GM13977 (cell line): ENCODE measurements around the gene AR.
"Not testable (repeated sequence)": the region's sequence is repeated elsewhere in the genome, so short reads cannot be mapped to it uniquely, and the experiment has no call there.

Source experiments
- DNase-seq: peaks from one replicate; pipeline ENCODE4 v3.0.0; 2012; ENCODE audit warnings: low spot score
- in situ Hi-C: fragments of 300-500 bp; cut with MboI; formaldehyde crosslinking; loops from one replicate; pipeline ENCODE4 v1.12.0; 2022; ENCODE audit warnings: low sequenced_read_pairs, low pct_unique_long_range_greater_than_20kb, mixed read lengths, inconsistent platforms; ENCODE audit not compliant: unreplicated experiment
- TF ChIP-seq, protein P1 (sequence below): IDR thresholded peaks from 2 replicates; pipeline ENCODE4 v1.5.1; 2012; ENCODE audit warnings: mild to moderate bottlenecking, control low read depth; ENCODE audit not compliant: insufficient read depth; ENCODE audit errors: extremely low read depth, missing control alignments

The AR gene

DNA sequence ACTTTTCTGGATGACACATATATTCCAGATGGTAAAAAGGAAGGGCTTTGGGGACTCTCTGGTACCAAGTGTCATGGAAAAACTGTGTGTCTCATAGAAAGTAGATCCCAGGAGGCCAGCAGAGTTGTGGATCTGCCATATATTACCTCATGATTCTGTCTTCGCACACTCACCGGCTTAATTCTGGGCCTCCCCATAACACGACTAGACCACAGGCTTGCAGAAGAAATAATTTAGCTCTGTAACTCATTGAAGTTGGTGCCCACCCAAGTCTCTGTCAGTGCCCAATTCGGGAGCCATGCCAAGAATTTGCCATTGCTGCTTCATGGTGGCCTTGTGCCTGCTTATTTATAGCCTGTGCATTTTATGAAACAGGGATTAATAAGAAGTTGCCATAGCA lies 104.5 kb downstream of the AR start:
- TF ChIP-seq, protein P1, sequence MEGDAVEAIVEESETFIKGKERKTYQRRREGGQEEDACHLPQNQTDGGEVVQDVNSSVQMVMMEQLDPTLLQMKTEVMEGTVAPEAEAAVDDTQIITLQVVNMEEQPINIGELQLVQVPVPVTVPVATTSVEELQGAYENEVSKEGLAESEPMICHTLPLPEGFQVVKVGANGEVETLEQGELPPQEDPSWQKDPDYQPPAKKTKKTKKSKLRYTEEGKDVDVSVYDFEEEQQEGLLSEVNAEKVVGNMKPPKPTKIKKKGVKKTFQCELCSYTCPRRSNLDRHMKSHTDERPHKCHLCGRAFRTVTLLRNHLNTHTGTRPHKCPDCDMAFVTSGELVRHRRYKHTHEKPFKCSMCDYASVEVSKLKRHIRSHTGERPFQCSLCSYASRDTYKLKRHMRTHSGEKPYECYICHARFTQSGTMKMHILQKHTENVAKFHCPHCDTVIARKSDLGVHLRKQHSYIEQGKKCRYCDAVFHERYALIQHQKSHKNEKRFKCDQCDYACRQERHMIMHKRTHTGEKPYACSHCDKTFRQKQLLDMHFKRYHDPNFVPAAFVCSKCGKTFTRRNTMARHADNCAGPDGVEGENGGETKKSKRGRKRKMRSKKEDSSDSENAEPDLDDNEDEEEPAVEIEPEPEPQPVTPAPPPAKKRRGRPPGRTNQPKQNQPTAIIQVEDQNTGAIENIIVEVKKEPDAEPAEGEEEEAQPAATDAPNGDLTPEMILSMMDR: no peak
- DNase-seq: no peak
- in situ Hi-C loops: no loop called here

DNA sequence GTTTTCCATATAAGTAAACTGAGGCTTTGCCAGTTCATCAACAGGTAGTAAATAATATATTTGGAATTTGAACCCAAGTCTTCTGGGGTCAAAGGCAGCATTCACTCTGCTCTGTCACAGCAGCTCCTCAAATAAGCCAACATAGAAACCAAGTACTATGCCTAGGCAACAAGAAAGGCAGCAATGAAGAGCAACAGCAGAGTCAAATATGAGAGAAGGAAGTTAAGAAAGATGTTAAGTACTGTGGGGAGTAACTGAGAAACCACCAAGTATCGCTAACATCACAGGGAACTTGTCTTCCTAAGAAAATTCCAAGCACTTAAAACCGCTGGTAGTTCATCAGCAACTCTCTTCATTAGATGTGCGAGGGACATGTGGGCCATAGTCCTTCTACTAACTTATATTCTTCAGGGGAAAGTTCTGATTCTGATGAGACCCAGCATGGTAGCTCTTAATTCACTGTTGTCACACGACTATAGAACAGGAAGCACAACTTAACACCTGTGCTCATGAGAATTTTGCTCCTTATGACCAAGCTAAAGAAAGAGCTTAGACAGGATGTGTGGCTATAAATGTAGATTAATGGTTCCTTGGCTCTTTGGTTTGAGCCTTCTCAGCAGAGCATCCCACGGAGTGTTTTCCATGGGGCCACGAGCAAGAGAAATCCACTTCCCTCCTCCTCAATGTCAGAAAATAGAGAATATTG lies 107.8 kb downstream of the AR start:
- in situ Hi-C loops: no loop called here
- TF ChIP-seq, protein P1: no peak
- DNase-seq: no peak

DNA sequence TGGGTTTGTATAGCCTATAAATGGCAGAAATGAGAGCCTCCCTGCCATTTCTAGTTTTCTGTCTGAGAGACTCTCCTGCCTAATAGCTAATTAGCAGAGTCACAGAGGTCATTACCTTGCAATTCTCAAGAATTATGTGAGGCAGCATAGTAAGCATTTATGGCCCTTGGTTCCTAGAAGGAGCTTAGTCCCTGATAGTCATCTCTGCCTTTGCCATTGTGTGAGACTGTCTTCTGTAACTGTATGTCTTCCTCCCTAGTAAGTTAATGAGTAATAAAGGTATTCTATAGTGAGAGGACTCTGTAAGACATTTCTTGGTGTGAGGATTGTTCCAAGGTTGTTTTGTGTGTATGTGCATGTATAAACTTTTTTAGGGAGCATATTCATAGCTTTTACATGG lies 108.7 kb downstream of the AR start:
- TF ChIP-seq, protein P1: no peak
- in situ Hi-C loops: no loop called here
- DNase-seq: no peak

DNA sequence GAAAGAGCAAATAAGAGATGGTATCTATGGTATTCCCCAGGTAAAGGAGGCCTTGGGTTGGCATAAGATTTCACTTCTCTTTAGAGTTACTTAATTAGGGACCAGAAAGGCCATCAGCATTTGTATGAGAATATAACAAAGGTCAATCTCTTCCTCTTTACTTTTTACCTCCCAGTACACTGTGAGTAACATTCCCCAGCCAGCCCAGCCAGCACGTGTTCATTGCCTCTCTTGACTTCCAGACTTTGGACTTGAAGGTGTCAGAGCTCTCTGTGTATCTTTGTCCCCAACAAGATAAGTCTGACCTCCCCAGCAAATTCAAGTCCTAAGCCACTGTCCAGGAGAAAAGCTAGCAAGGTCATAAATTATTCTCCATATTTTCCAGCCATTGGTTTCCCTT lies 110.5 kb downstream of the AR start:
- TF ChIP-seq, protein P1: no peak
- in situ Hi-C loops: no loop called here
- no peak for DNase-seq

DNA sequence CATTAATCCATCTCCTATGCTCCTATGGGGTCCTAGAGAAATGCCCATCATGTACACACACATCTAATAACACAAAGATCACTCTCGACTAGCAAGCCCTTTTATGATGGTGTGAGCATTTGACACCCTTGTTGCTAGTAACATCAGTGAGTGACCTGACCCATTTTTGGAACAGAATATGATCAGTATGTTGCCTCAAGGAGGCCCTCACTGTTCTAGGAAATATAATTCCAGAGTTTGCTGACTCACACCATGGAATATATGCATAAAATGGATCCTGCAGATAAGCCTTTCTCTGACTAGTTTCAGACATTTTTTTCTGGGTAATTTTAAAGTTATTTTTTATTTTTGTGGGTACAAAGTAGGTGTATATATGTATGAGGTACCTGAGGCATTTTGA lies 121.8 kb downstream of the AR start:
- TF ChIP-seq, protein P1: no peak
- DNase-seq: no peak
- in situ Hi-C loops: no loop called here

DNA sequence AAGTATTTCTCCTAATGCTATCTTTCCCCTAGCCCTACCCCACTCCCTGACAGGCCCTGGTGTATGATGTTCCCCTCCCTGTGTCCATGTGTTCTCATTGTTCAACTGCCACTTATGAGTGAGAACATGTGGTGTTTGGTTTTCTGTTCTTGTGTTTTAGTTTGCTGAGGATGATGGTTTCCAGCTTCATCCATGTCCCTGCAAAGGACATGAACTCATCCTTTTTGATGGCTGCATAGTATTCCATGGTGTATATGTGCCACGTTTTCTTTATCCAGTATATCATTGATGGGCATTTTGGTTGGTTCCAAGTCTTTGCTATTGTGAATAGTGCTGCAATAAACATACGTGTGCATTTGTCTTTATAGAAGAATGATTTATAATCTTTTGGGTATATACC lies 126.9 kb downstream of the AR start:
- in situ Hi-C loops: not testable (repeated sequence)

DNA sequence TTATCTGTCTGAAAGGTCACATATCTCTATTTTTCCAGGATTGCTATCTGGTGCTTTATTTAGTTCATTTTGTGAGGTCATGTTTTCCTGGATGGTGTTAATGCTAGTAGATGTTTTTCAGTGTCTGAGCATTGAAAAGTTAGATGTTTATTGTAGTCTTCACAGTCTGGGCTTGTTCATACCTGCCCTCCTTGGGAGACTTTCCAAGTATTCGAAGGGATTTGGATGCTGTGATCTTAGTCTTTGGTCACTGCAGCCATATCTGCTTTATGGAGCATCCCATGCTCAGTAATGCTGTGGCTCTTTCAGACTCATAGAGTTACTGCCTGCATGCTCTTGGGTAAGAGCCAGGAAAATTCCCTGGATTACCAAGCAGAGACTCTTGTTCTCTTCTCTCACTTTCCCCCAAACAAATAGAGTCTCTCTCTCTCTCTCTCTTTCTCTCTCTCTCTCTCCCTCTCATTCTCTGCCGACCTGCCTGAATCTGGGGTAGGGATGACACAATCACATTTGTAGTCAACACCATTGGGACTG lies 130.0 kb downstream of the AR start:
- in situ Hi-C loops: no loop called here
- no peak for DNase-seq
- TF ChIP-seq, protein P1: no peak

More for the DNA sequence above, 126.9 kb downstream of the AR start:
- not testable (repeated sequence) for DNase-seq
